GM13976 (cell line): Measurements from ENCODE around the gene BEND3.

Experiments used
- DNase-seq: peaks from one replicate; pipeline ENCODE4 v3.0.0; 2012; ENCODE audit warnings: low spot score
- in situ Hi-C: fragments of 300-500 bp; cut with MboI; formaldehyde crosslinking; loops from one replicate; pipeline ENCODE4 v1.12.0; 2022; ENCODE audit warnings: low sequenced_read_pairs, mixed read lengths, inconsistent platforms; ENCODE audit not compliant: unreplicated experiment
- TF ChIP-seq, protein P1 (sequence below): IDR thresholded peaks from 2 replicates; pipeline ENCODE4 v1.5.1; 2012; ENCODE audit warnings: borderline replicate concordance, mild to moderate bottlenecking; ENCODE audit not compliant: insufficient read depth; ENCODE audit errors: extremely low read depth, missing control alignments, control extremely low read depth

The BEND3 gene

DNA sequence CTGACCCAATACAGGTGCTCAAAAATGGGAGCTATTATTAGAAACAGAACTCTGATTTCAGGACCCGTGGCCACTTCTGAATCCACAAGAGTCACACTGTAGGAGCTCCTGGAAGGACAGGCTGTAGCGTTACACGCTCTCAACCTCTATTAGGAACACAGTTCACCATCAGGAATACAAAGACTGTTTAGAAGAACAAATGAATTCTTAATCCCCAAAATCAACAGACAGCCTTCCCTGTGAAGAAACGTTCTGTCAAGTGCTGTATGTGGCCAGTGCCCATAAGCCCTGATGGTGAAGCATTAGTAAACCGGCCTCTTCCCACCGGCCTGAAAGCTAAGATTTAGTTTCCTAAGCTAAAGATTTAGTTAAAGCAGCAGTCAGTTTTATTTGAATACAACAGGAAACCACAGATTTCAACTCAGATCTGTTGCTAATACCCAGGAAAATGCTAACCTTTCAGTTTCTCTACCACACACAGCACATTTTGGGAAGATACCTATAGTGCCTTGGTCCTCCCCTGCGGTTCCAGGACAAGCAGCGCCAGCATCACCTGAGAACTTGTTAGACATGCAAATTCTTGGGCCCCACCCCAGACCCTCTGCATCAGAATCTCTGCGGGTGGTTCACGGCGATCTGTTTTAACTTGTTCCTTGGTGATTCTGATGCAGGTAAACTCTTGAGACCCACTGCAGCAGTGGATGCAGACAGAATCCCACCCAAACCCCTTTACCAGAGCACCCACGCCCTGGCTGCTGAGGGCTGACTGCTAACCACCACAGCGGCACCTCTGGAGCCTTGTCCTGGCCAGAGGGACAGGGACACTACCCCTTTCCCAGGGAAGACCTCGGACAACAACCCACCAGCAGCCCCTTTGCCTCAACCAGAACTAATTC, 53.9 kb downstream of the BEND3 start:
- no peak for DNase-seq
- in situ Hi-C loops, result no loop called here
- TF ChIP-seq, protein P1, sequence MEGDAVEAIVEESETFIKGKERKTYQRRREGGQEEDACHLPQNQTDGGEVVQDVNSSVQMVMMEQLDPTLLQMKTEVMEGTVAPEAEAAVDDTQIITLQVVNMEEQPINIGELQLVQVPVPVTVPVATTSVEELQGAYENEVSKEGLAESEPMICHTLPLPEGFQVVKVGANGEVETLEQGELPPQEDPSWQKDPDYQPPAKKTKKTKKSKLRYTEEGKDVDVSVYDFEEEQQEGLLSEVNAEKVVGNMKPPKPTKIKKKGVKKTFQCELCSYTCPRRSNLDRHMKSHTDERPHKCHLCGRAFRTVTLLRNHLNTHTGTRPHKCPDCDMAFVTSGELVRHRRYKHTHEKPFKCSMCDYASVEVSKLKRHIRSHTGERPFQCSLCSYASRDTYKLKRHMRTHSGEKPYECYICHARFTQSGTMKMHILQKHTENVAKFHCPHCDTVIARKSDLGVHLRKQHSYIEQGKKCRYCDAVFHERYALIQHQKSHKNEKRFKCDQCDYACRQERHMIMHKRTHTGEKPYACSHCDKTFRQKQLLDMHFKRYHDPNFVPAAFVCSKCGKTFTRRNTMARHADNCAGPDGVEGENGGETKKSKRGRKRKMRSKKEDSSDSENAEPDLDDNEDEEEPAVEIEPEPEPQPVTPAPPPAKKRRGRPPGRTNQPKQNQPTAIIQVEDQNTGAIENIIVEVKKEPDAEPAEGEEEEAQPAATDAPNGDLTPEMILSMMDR, result no peak

DNA sequence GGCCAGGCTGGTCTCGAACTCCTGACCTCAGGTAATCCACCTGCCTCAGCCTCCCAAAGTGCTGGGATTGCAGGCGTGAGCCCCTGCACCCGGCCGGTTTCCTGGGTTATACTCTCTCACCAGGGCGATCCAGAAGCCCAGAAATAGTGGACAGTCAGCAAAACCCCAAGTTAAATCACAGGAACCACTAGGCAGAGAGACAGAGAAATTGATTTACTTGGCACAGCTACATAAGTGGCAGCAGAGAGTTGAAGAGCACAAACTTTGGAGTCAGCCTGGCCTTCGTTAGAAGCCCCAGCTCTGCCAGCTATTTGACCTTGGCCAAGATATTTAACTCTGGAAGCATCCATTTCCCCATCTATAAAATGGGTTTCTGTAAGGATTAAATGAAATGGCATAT, 54.6 kb downstream of the BEND3 start:
- in situ Hi-C loops, result no loop called here
- no peak for DNase-seq
- TF ChIP-seq, protein P1, result no peak

GRCh38 chr6:107059606-107060005, 55.7 kb downstream of the BEND3 start:
- DNase-seq, result no peak
- TF ChIP-seq, protein P1, result no peak
- in situ Hi-C loops, result no loop called here

DNA sequence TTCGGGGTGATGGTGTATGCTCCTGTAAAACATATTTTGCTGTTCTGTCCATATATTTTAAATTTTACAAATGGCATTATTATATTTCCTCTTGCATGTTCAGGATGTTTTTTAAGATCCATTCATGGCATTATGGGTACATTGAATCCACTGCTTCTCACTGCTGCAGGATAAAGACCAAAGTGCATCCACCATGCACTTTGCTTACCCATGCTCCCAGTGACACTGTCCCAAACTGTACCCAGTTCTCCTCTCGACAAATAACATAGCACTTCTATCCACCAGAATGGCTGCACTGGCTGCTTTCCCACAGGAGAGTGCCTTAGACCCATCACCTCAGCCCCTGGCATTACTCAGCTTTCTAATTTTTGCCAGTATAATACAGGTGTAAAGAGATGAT, 57.6 kb downstream of the BEND3 start:
- in situ Hi-C loops, result no loop called here
- DNase-seq, result no peak
- TF ChIP-seq, protein P1, result no peak

DNA sequence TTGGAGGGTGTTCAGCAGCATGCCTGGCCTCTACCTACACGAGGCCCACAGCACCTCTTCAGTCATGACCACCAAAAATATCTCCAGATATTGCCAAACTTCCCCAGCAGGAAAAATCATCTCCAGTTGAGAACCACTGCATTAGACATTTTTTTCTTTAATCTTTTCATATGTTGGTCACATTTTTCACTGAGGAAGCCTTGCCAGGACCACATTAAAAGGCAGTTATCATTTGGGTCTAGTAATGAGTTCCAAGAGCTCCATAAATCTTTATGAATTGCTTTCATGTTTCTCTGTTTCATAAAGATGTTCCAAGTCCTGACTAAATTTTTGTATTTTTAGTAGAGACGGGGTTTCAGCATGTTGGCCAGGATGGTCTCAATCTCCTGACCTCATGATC, 58.5 kb downstream of the BEND3 start:
- in situ Hi-C loops, result no loop called here
- TF ChIP-seq, protein P1, result no peak
- no peak for DNase-seq

- TF ChIP-seq, protein P1, result no peak
- DNase-seq, result no peak
Measured at GRCh38 chr6:107047807-107048206, 67.5 kb downstream of the BEND3 start.

More at GRCh38 chr6:107047807-107048206, 67.5 kb downstream of the BEND3 start:
- in situ Hi-C loops, result no loop called here
